Measurements from ENCODE around the gene UNC93A.
"Not testable (repeated sequence)": the region's sequence is repeated elsewhere in the genome, so short reads cannot be mapped to it uniquely, and the experiment has no call there.

UNC93A gene

DNA sequence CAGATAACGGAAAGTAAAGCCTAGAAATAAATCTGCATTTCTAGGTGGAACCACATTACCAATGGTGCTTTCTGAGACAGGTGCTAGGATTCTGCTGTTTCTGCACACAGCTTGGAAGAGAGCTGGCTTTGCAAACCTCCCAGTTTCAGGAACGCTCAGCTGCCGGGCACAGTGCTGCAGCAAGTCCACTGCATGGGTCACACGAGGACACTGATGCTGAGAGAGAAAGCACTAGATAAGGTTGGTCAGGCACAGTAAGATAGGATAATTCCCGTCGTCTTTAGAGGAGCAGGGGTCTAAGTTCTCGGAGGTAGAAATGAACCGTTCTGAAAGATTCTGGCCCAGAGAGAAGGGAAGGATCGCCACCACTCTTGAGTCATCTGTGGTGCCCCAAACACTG, 11.0 kb downstream of the UNC93A start:
- Mint-ChIP-seq H3K27me3 (peaks cover 79% of the 10 kb centered on the region), H3K4me3 (no peak overlapping the region), H3K36me3 (ENCODE audit: insufficient read depth) (no peaks in the 10 kb centered on the region), H3K9me3 (no peaks in the 10 kb centered on the region), H3K27ac (ENCODE audit: low read depth) (no peak overlapping the region), H3K4me1 (no peaks in the 10 kb centered on the region)
- ATAC-seq (replicated peaks; ENCODE audit: extremely low read depth, poor library complexity, severe bottlenecking), result no peak
- DNase-seq (ENCODE audit: low spot score in 2 of 2), result no peak

GRCh38 chr6:167302796-167303195, 11.7 kb downstream of the UNC93A start:
- Mint-ChIP-seq H3K4me1 (no peaks in the 10 kb centered on the region), H3K36me3 (ENCODE audit: insufficient read depth) (no peaks in the 10 kb centered on the region), H3K27me3 (peaks cover 79% of the 10 kb centered on the region), H3K27ac (ENCODE audit: low read depth) (no peak overlapping the region), H3K4me3 (no peak overlapping the region), H3K9me3 (peaks cover 4% of the 10 kb centered on the region)
- no peak for DNase-seq (ENCODE audit: low spot score in 2 of 2)
- no peak for ATAC-seq (replicated peaks; ENCODE audit: extremely low read depth, poor library complexity, severe bottlenecking)

- ATAC-seq (replicated peaks; ENCODE audit: extremely low read depth, poor library complexity, severe bottlenecking), result no peak
- Mint-ChIP-seq H3K4me1 (no peaks in the 10 kb centered on the region), H3K9me3 (peaks cover 4% of the 10 kb centered on the region), H3K27me3 (peaks cover 79% of the 10 kb centered on the region), H3K27ac (ENCODE audit: low read depth) (no peak overlapping the region), H3K4me3 (no peak overlapping the region), H3K36me3 (ENCODE audit: insufficient read depth) (no peaks in the 10 kb centered on the region)
- no peak for DNase-seq (ENCODE audit: low spot score in 2 of 2)
Observed at GRCh38 chr6:167303675-167304625, 12.8 kb downstream of the UNC93A start.

DNA sequence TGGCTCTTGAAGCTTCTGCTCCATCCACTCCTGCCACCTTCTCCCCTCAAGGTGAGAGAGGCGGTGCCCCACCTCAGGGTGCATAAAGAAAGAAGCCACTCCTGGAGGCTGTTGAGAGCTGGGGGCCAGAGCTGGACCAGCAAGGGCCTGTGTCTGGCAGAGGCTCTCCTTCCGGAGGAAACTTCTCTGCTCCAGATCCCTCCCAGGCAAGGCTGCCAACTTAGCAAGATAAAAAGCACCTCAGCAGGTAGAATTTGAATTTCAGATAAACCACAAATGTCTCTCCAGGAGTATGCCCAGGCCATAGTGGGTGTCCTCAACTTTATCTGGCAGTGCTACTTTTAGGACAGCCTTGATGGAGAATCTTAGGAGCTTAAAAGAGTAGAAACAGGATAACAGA, 13.8 kb downstream of the UNC93A start:
- Mint-ChIP-seq H3K4me3 (no peak overlapping the region), H3K36me3 (ENCODE audit: insufficient read depth) (no peaks in the 10 kb centered on the region), H3K27me3 (peaks cover 78% of the 10 kb centered on the region), H3K27ac (ENCODE audit: low read depth) (no peak overlapping the region), H3K4me1 (no peaks in the 10 kb centered on the region), H3K9me3 (peaks cover 4% of the 10 kb centered on the region)
- no peak for ATAC-seq (replicated peaks; ENCODE audit: extremely low read depth, poor library complexity, severe bottlenecking)
- no peak for DNase-seq (ENCODE audit: low spot score in 2 of 2)

- DNase-seq (ENCODE audit: low spot score in 2 of 2) (no peak), ATAC-seq (replicated peaks; ENCODE audit: extremely low read depth, poor library complexity, severe bottlenecking) (no peak)
- H3K27me3 Mint-ChIP-seq, result peaks cover 72% of the 10 kb centered on the region
- H3K36me3 Mint-ChIP-seq (ENCODE audit: insufficient read depth), result no peaks in the 10 kb centered on the region
- no peaks in the 10 kb centered on the region for H3K4me1 Mint-ChIP-seq
- H3K27ac Mint-ChIP-seq (ENCODE audit: low read depth), result no peak overlapping the region
- no peak overlapping the region for H3K4me3 Mint-ChIP-seq
- peaks cover 4% of the 10 kb centered on the region for H3K9me3 Mint-ChIP-seq
Observed at GRCh38 chr6:167305796-167306195, 14.7 kb downstream of the UNC93A start.

GRCh38 chr6:167306401-167306998, 15.4 kb downstream of the UNC93A start:
- H3K36me3 Mint-ChIP-seq (ENCODE audit: insufficient read depth), result no peaks in the 10 kb centered on the region
- H3K4me3 Mint-ChIP-seq, result no peak overlapping the region
- peaks cover 4% of the 10 kb centered on the region for H3K9me3 Mint-ChIP-seq
- no peaks in the 10 kb centered on the region for H3K4me1 Mint-ChIP-seq
- DNase-seq (ENCODE audit: low spot score in 2 of 2) (no peak), ATAC-seq (replicated peaks; ENCODE audit: extremely low read depth, poor library complexity, severe bottlenecking) (no peak)
- no peak overlapping the region for H3K27ac Mint-ChIP-seq (ENCODE audit: low read depth)
- peaks cover 68% of the 10 kb centered on the region for H3K27me3 Mint-ChIP-seq

DNA sequence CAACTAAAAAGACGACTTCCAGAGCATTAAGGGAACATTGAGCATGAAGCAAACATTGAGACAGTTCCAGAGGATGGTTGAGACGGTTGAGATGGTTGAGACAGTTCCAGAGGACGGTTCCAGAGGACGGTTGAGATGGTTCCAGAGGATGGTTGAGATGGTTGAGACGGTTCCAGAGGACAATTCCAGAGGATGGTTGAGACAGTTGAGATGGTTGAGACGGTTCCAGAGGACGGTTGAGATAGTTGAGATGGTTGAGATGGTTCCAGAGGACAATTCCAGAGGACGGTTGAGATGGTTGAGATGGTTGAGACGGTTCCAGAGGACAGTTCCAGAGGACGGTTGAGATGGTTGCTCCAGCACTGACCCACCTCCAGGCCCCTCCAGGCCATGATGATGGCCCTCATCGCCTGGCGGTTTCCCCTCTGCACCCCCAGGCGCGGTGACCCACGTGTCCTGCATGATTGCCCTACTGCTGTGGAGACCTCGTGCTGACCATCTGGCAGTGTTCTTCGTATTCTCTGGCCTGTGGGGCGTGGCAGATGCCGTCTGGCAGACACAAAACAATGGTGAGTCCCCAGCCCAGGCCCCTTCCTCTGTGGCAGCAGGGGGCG, 16.3 kb downstream of the UNC93A start:
- ATAC-seq (replicated peaks; ENCODE audit: extremely low read depth, poor library complexity, severe bottlenecking) (no peak), DNase-seq (ENCODE audit: low spot score in 2 of 2) (no peak)
- Mint-ChIP-seq H3K27me3 (peaks cover 64% of the 10 kb centered on the region), H3K9me3 (peaks cover 4% of the 10 kb centered on the region), H3K36me3 (ENCODE audit: insufficient read depth) (no peaks in the 10 kb centered on the region), H3K4me1 (no peaks in the 10 kb centered on the region), H3K27ac (ENCODE audit: low read depth) (no peak overlapping the region), H3K4me3 (no peak overlapping the region)

GRCh38 chr6:167308207-167308606, 17.1 kb downstream of the UNC93A start:
- Mint-ChIP-seq H3K4me3 (no peak overlapping the region), H3K4me1 (no peaks in the 10 kb centered on the region)

GRCh38 chr6:167309355-167310192, 18.5 kb downstream of the UNC93A start:
- H3K27ac Mint-ChIP-seq (ENCODE audit: low read depth); H3K4me1 Mint-ChIP-seq; DNase-seq (ENCODE audit: low spot score in 2 of 2); H3K36me3 Mint-ChIP-seq (ENCODE audit: insufficient read depth); ATAC-seq (replicated peaks; ENCODE audit: extremely low read depth, poor library complexity, severe bottlenecking); H3K4me3 Mint-ChIP-seq; H3K9me3 Mint-ChIP-seq: not testable (repeated sequence)
- H3K27me3 Mint-ChIP-seq, result peaks cover 57% of the 10 kb centered on the region

More at GRCh38 chr6:167308207-167308606, 17.1 kb downstream of the UNC93A start:
- H3K36me3 Mint-ChIP-seq (ENCODE audit: insufficient read depth), result no peaks in the 10 kb centered on the region
- ATAC-seq (replicated peaks; ENCODE audit: extremely low read depth, poor library complexity, severe bottlenecking) (no peak), DNase-seq (ENCODE audit: low spot score in 2 of 2) (no peak)
- H3K27me3 Mint-ChIP-seq, result peaks cover 64% of the 10 kb centered on the region
- no peak overlapping the region for H3K27ac Mint-ChIP-seq (ENCODE audit: low read depth)
- H3K9me3 Mint-ChIP-seq, result peaks cover 4% of the 10 kb centered on the region

DNA sequence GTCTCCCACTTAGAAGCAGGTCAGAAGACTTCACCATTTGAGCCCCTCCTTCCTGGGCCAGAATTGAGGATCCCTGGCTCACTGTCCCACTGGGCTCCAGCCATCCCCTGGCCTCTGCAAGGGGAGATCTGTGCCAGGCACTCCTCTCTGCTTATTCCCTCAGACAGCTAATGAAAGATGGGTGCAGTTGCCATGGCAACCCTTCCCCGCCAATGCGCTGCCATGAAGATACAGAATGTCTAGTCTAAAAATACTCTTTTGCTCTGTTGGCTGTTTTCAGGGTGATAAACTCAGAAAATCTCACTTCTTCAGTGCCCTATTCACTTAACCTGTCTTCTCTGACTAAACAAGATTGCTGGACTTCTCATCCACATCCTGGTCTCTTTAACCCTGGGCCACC, 20.2 kb downstream of the UNC93A start:
- DNase-seq (ENCODE audit: low spot score in 2 of 2) (no peak), ATAC-seq (replicated peaks; ENCODE audit: extremely low read depth, poor library complexity, severe bottlenecking) (no peak)
- H3K36me3 Mint-ChIP-seq (ENCODE audit: insufficient read depth), result no peaks in the 10 kb centered on the region
- no peaks in the 10 kb centered on the region for H3K4me1 Mint-ChIP-seq
- no peak overlapping the region for H3K27ac Mint-ChIP-seq (ENCODE audit: low read depth)
- H3K9me3 Mint-ChIP-seq, result peaks cover 4% of the 10 kb centered on the region
- H3K27me3 Mint-ChIP-seq, result peaks cover 49% of the 10 kb centered on the region
- no peak overlapping the region for H3K4me3 Mint-ChIP-seq

GRCh38 chr6:167311691-167312090, 20.6 kb downstream of the UNC93A start:
- not testable (repeated sequence) for H3K4me3 Mint-ChIP-seq; H3K9me3 Mint-ChIP-seq; H3K36me3 Mint-ChIP-seq (ENCODE audit: insufficient read depth); H3K27ac Mint-ChIP-seq (ENCODE audit: low read depth); ATAC-seq (replicated peaks; ENCODE audit: extremely low read depth, poor library complexity, severe bottlenecking); H3K4me1 Mint-ChIP-seq; DNase-seq (ENCODE audit: low spot score in 2 of 2)
- H3K27me3 Mint-ChIP-seq, result peaks cover 51% of the 10 kb centered on the region

DNA sequence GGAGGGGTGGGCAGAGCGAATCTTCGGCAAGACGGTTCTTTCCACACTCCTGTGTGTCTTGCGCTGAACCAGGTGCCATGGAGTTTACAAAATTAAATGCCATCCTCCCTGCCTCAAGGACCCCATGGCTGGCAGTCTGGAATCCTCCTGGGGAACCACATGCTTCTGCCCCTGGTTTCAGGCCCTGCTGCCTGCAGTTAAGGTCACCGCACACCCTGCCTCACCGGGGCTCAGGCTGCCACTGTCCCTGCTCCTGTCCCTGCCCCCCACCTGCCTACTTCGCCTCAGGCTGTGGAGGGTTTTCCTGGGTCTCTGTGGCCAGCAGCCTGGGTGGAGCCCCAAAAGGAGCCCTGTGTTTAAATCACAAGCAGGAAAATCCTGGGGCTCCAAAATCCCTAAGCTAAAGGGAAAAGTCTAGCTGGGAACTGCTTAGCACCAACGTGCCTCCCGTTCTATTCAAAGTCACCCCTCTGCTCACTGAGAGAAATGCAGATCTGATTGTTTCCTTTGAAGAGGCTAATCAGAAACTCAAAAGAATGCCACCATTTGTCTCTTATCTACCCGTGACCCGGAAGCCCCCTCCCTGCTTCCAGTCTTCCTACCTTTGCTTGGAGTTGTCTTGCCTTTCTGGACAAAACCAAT, 23.2 kb downstream of the UNC93A start:
- H3K27me3 Mint-ChIP-seq, result peaks cover 48% of the 10 kb centered on the region
- DNase-seq (ENCODE audit: low spot score in 2 of 2), result no peak
- no peaks in the 10 kb centered on the region for H3K36me3 Mint-ChIP-seq (ENCODE audit: insufficient read depth)
- H3K4me1 Mint-ChIP-seq, result no peaks in the 10 kb centered on the region
- no peak for ATAC-seq (replicated peaks; ENCODE audit: extremely low read depth, poor library complexity, severe bottlenecking)
- H3K27ac Mint-ChIP-seq (ENCODE audit: low read depth), result no peak overlapping the region
- no peak overlapping the region for H3K4me3 Mint-ChIP-seq
- H3K9me3 Mint-ChIP-seq, result no peaks in the 10 kb centered on the region

All from central memory CD8-positive, alpha-beta T cell (primary cell).